Endothelial cell of umbilical vein (primary cell): Measurements from ENCODE around the gene CILP2. TPM values are rescaled to one million over a fixed set of nuclear protein-coding genes. Genes with fewer than 3 reads are reported as not detected.

Source experiments
- BruUV-seq: library from RNA; stranded (reverse); fragments of 400-500 nt; replicated peaks from 2 replicates; lab custom pipeline; 2021; lab: Mats Ljungman, UMichigan
- CTCF ChIA-PET: fragments of 300-600, 350-600 bp; sonication (Branson Sonifier 250); formaldehyde crosslinking; loops from one replicate; lab custom pipeline; 2021; ENCODE audit warnings: antibody characterized with exemption, inconsistent platforms; lab: Charles Lee
- POLR2A ChIA-PET: fragments of 300-600, 350-600 bp; sonication (Branson Sonifier 250); formaldehyde crosslinking; loops from one replicate; lab custom pipeline; 2021; ENCODE audit warnings: antibody characterized with exemption, inconsistent platforms; lab: Charles Lee
- DNase-seq: peaks from one replicate; pipeline ENCODE4 v3.0.0-alpha.2; 2011; ENCODE audit warnings: low read depth, low spot score
- FAIRE-seq: peaks from 2 replicates; lab custom pipeline; 2011; peaks lifted over from hg19 to GRCh38; lab: Jason Lieb, UNC
- H2AFZ ChIP-seq: 2 replicates; pipeline ENCODE4 v1.6.0; 2012; ENCODE audit warnings: low read depth, low read length, control low read depth, inconsistent platforms
- H3K27ac ChIP-seq: 2 replicates; pipeline ENCODE4 v1.5.1; 2011; ENCODE audit warnings: low read depth, mild to moderate bottlenecking, control low read depth, low read length, moderate library complexity; ENCODE audit not compliant: insufficient read depth
- H3K27me3 ChIP-seq, 2 experiments: 2 replicates each; pipeline versions ENCODE4 v1.6.0 to v1.6.1; 2011; ENCODE audit warnings: low read length in 2 of 2, mixed read lengths in 1 of 2; ENCODE audit not compliant: control insufficient read depth in 2 of 2, insufficient read depth in 2 of 2
- H3K36me3 ChIP-seq, 2 experiments: 2 replicates in 1 of 2; 3 replicates in 1 of 2; pipeline ENCODE4 v1.5.1; 2011; ENCODE audit warnings: low read length in 2 of 2, mild to moderate bottlenecking in 1 of 2, moderate library complexity in 1 of 2; ENCODE audit not compliant: control insufficient read depth in 2 of 2, insufficient read depth in 2 of 2; ENCODE audit errors: extremely low read depth in 1 of 2
- H3K4me1 ChIP-seq: 3 replicates; pipeline ENCODE4 v1.5.1; 2011; ENCODE audit warnings: mild to moderate bottlenecking, low read length; ENCODE audit not compliant: control insufficient read depth, insufficient read depth; ENCODE audit errors: extremely low read depth
- H3K4me2 ChIP-seq: 2 replicates; pipeline ENCODE4 v1.6.1; 2011; ENCODE audit warnings: low read length, control low read depth, mixed read lengths; ENCODE audit not compliant: insufficient read depth
- H3K4me3 ChIP-seq, 3 experiments: fragments of 200-600 bp in 1 of 3; sonication (generic), shearing (Covaris generic) in 1 of 3; replicated peaks in 1 of 3; 2 replicates each; pipeline ENCODE4 v1.5.1; 2011 to 2016; ENCODE audit warnings: control low read depth in 3 of 3, low read length in 3 of 3, mild to moderate bottlenecking in 2 of 3, inconsistent platforms in 1 of 3, low read depth in 1 of 3, moderate library complexity in 1 of 3; ENCODE audit not compliant: insufficient read depth in 1 of 3
- H3K79me2 ChIP-seq: 2 replicates; pipeline ENCODE4 v1.6.0; 2012; ENCODE audit warnings: low read length, inconsistent platforms; ENCODE audit not compliant: control insufficient read depth, insufficient read depth
- H3K9ac ChIP-seq: replicated peaks from 2 replicates; pipeline ENCODE3; 2011; ENCODE audit warnings: low read length, control low read depth; ENCODE audit not compliant: insufficient read depth; ENCODE audit errors: extremely low read depth
- H3K9me1 ChIP-seq: replicated peaks from 3 replicates; pipeline ENCODE4 v1.6.0; 2011; ENCODE audit warnings: mild to moderate bottlenecking, low read length; ENCODE audit not compliant: control insufficient read depth, insufficient read depth; ENCODE audit errors: extremely low read depth
- H3K9me3 ChIP-seq: replicated peaks from 2 replicates; pipeline ENCODE4 v1.5.1; 2012; ENCODE audit warnings: low read length, inconsistent platforms; ENCODE audit not compliant: control insufficient read depth, insufficient read depth
- H4K20me1 ChIP-seq: replicated peaks from 2 replicates; pipeline ENCODE3; 2011; ENCODE audit warnings: mild to moderate bottlenecking, low read length; ENCODE audit not compliant: control insufficient read depth, insufficient read depth; ENCODE audit errors: extremely low read depth
- EZH2 ChIP-seq: IDR thresholded peaks from 2 replicates; pipeline ENCODE4 v1.6.1; 2012; ENCODE audit warnings: borderline replicate concordance, low read depth, mild to moderate bottlenecking, moderate library complexity, low read length, inconsistent platforms; ENCODE audit not compliant: severe bottlenecking
- FOS ChIP-seq: IDR thresholded peaks from 2 replicates; pipeline ENCODE4 v1.6.1; 2011; ENCODE audit warnings: mild to moderate bottlenecking, low read length, moderate library complexity, borderline replicate concordance; ENCODE audit not compliant: insufficient read depth
- GATA2 ChIP-seq: IDR thresholded peaks from 2 replicates; pipeline ENCODE4 v1.7.0; 2011; ENCODE audit warnings: low read depth, mild to moderate bottlenecking, moderate library complexity, mixed read lengths, low read length; ENCODE audit not compliant: insufficient read length, insufficient read depth
- JUN ChIP-seq: IDR thresholded peaks from 2 replicates; pipeline ENCODE4 v1.6.1; 2011; ENCODE audit warnings: borderline replicate concordance, low read depth; ENCODE audit not compliant: insufficient read length, insufficient read depth
- MYC ChIP-seq: IDR thresholded peaks from one replicate; pipeline ENCODE4 v1.6.1; 2011; ENCODE audit warnings: mild to moderate bottlenecking, low read depth, low read length
- POLR2A ChIP-seq: IDR thresholded peaks from 2 replicates; pipeline ENCODE4 v1.6.1; 2012; ENCODE audit warnings: low read depth, mild to moderate bottlenecking, control low read depth, low read length
- POLR2AphosphoS5 ChIP-seq: IDR thresholded peaks from 2 replicates; pipeline ENCODE4 v1.6.1; 2012; ENCODE audit warnings: low read depth, mild to moderate bottlenecking, control low read depth, low read length, moderate library complexity; ENCODE audit not compliant: insufficient read depth
- dilution Hi-C: fragments of 300-500 bp; cut with MboI; formaldehyde crosslinking; loops from one replicate; pipeline ENCODE4 v1.15.0; 2019; ENCODE audit warnings: low sequenced_read_pairs; ENCODE audit not compliant: extremely low pct_ligation_motif_present
- intact Hi-C: fragments of 100-400 bp; cut with micrococcal nuclease; formaldehyde crosslinking; loops from one replicate; pipeline ENCODE4 v1.10.0; 2022
- polyA plus RNA-seq, 4 experiments: library from polyadenylated mRNA; depleted of rRNA in 3 of 4; stranded (reverse) in 3 of 4; unstranded in 1 of 4; fragments of >200 nt; gene quantifications; 2 replicates each; pipeline versions ENCODE4 v1.2.1 to v1.2.3, GENCODE V29; 2011 to 2012; ENCODE audit warnings: missing spikeins in 1 of 4
- total RNA-seq: library from RNA; stranded (reverse); gene quantifications from 2 replicates; pipeline ENCODE4 v1.2.3, GENCODE V29; 2021
- TF ChIP-seq, protein P1 (sequence below), 2 donors: IDR thresholded peaks; 1 replicate in 1 of 2; 2 replicates in 1 of 2; pipeline ENCODE4 v1.5.1; 2011; ENCODE audit warnings: low read length in 2 of 2, mild to moderate bottlenecking in 2 of 2, moderate library complexity in 2 of 2, control low read depth in 1 of 2, inconsistent platforms in 1 of 2, low read depth in 1 of 2; ENCODE audit not compliant: insufficient read depth in 1 of 2; ENCODE audit errors: extremely low read depth in 1 of 2
- TF ChIP-seq, protein P2 (sequence below): IDR thresholded peaks from 2 replicates; pipeline ENCODE4 v1.6.1; 2011; ENCODE audit not compliant: insufficient read depth, insufficient read length

Gene CILP2
- total and polyA plus RNA-seq, 2 donors (not counting 3 experiments of a cell fraction or from before 2014, with no cell fraction given): 0.01 TPM; not detected in 1

DNA sequence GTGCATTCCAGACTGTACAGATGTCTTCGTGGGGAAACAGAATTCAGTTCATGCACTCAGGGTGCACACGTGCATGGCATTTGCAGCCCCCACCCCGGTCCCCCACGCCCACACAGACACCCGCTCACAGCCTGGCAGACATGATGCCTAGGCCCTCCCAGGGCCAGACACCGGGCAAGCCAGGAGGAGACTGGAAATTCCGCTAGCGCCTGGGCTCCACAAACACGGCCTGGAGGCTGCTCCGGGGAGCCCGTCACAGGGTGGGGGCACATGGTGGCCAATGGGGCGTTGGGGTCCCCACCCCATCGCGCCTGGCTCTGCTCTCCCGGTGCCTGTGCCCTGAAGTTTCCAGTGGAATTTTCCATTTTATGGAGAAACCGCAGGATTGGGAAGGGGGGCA is 3.6 kb downstream of the CILP2 start:
- BruUV-seq: no TSS peak
- no peaks in the 10 kb centered on the region for H3K79me2 ChIP-seq

More for the DNA sequence above, 3.6 kb downstream of the CILP2 start:
- H3K4me1 ChIP-seq: no peaks in the 10 kb centered on the region
- H3K27me3 ChIP-seq: peaks cover 25 to 29% of the 10 kb centered on the region in 2 experiments
- CTCF ChIA-PET: interaction anchor here (0.6 to 1.6 kb wide), 3 partner anchors 10 to 11 kb away, joined by 4 to 8 read pairs (median 4); no protein-coding TSS in a partner anchor
- H3K27ac ChIP-seq: no peak overlapping the region
- H3K9me3 ChIP-seq: no peaks in the 10 kb centered on the region
- no peak overlapping the region for H3K9ac ChIP-seq
- no peak for TF ChIP-seq POLR2A
- TF ChIP-seq, protein P1, sequence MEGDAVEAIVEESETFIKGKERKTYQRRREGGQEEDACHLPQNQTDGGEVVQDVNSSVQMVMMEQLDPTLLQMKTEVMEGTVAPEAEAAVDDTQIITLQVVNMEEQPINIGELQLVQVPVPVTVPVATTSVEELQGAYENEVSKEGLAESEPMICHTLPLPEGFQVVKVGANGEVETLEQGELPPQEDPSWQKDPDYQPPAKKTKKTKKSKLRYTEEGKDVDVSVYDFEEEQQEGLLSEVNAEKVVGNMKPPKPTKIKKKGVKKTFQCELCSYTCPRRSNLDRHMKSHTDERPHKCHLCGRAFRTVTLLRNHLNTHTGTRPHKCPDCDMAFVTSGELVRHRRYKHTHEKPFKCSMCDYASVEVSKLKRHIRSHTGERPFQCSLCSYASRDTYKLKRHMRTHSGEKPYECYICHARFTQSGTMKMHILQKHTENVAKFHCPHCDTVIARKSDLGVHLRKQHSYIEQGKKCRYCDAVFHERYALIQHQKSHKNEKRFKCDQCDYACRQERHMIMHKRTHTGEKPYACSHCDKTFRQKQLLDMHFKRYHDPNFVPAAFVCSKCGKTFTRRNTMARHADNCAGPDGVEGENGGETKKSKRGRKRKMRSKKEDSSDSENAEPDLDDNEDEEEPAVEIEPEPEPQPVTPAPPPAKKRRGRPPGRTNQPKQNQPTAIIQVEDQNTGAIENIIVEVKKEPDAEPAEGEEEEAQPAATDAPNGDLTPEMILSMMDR (IDR thresholded peaks at IDR 0.05; ENCODE audit: extremely low read depth in 1 of 2, insufficient read depth in 1 of 2, low read depth in 1 of 2, low read length in 2 of 2): no peak
- TF ChIP-seq FOS: no peak
- TF ChIP-seq POLR2AphosphoS5: no peak
- TF ChIP-seq MYC: no peak
- TF ChIP-seq GATA2: no peak
- TF ChIP-seq EZH2: no peak
- no peak for TF ChIP-seq JUN
- TF ChIP-seq, protein P2, sequence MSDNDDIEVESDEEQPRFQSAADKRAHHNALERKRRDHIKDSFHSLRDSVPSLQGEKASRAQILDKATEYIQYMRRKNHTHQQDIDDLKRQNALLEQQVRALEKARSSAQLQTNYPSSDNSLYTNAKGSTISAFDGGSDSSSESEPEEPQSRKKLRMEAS: no peak
- no peaks in the 10 kb centered on the region for H3K36me3 ChIP-seq
- H4K20me1 ChIP-seq: no peaks in the 10 kb centered on the region
- no peak for FAIRE-seq
- no peak for DNase-seq
- dilution Hi-C loops: no loop called here
- POLR2A ChIA-PET: no interaction called here
- H3K9me1 ChIP-seq: no peaks in the 10 kb centered on the region
- intact Hi-C loops: loop anchor here (1.0 kb wide), 1 partner anchor 25 kb away; the partner anchor contains the start of gene NDUFA13
- H3K4me3 ChIP-seq: no peak overlapping the region
- H2AFZ ChIP-seq: no peak overlapping the region
- no peak overlapping the region for H3K4me2 ChIP-seq
